Upper lobe of right lung (tissue), 1 donor: ENCODE data around the gene CDH4. TPM values are rescaled to one million over a fixed set of nuclear protein-coding genes. Genes with fewer than 3 reads are reported as not detected.

Experiments
- ATAC-seq: fragments of 200-7000 bp; cut with Tn5 transposase; one replicate; pipeline ENCODE4 v1.9.1; 2020; ENCODE audit warnings: mild to moderate bottlenecking, moderate library complexity
- DNase-seq: peaks from one replicate; pipeline ENCODE4 v3.0.0-alpha.2; 2020
- H3K27ac ChIP-seq: fragments of 200-600 bp; one replicate; pipeline ENCODE4 v1.8.0; 2022
- H3K27me3 ChIP-seq: fragments of 200-600 bp; one replicate; pipeline ENCODE4 v1.8.0; 2022; ENCODE audit warnings: mild to moderate bottlenecking
- H3K36me3 ChIP-seq: fragments of 200-600 bp; one replicate; pipeline ENCODE4 v1.8.0; 2022
- H3K4me1 ChIP-seq: fragments of 200-600 bp; one replicate; pipeline ENCODE4 v1.8.0; 2022
- H3K4me3 ChIP-seq: fragments of 200-600 bp; one replicate; pipeline ENCODE4 v1.8.0; 2022; ENCODE audit warnings: mild to moderate bottlenecking
- H3K9me3 ChIP-seq: fragments of 200-600 bp; one replicate; pipeline ENCODE4 v1.8.0; 2022
- CTCF ChIP-seq: fragments of 200-600 bp; IDR thresholded peaks from one replicate; pipeline ENCODE4 v1.8.0; 2022; ENCODE audit warnings: antibody characterized with exemption
- intact Hi-C: fragments of 100-400 bp; cut with DNase I; formaldehyde crosslinking; loops from one replicate; pipeline ENCODE4 v1.11.0; 2022
- total RNA-seq: library from RNA; stranded (reverse); fragmentation: NEBNext Ultra II Directional; extraction: Animal tissue kit (Norgen Biotek cat#: 25700); gene quantifications from one replicate; pipeline ENCODE4 v1.2.1, GENCODE V29; 2021
- donor health status: DM: no; HTN: yes; CAD: no; lungs with severe emphysema.

The CDH4 gene
- total RNA-seq, 1 donor from 2014 or later, result 0.23 TPM

- H3K4me1 ChIP-seq, result no peaks in the 10 kb centered on the region
- intact Hi-C loops, result no loop called here
- no peaks in the 10 kb centered on the region for H3K9me3 ChIP-seq
- H3K4me3 ChIP-seq, result no peak overlapping the region
- no peak for TF ChIP-seq CTCF
- DNase-seq (no peak), ATAC-seq (no peak)
- H3K27me3 ChIP-seq, result peaks cover 11% of the 10 kb centered on the region
- H3K27ac ChIP-seq, result no peak overlapping the region
- H3K36me3 ChIP-seq, result no peaks in the 10 kb centered on the region
These were observed 580.1 kb downstream of the CDH4 start for GRCh38 chr20:61832181-61832580.

- Histone ChIP-seq H3K4me3 (no peak overlapping the region), H3K36me3 (no peaks in the 10 kb centered on the region), H3K4me1 (no peaks in the 10 kb centered on the region), H3K9me3 (no peaks in the 10 kb centered on the region), H3K27ac (no peak overlapping the region), H3K27me3 (peaks cover 16% of the 10 kb centered on the region)
- ATAC-seq, result no peak
- intact Hi-C loops, result no loop called here
- TF ChIP-seq CTCF, result no peak
- DNase-seq, result no peak
These were observed 581.9 kb downstream of the CDH4 start for GRCh38 chr20:61833807-61834610.

GRCh38 chr20:61835301-61835700 lies 583.2 kb downstream of the CDH4 start:
- H3K4me1 ChIP-seq, result no peaks in the 10 kb centered on the region
- no peaks in the 10 kb centered on the region for H3K9me3 ChIP-seq
- H3K27me3 ChIP-seq, result peaks cover 16% of the 10 kb centered on the region
- ATAC-seq, result no peak
- intact Hi-C loops, result no loop called here
- H3K27ac ChIP-seq, result no peak overlapping the region
- H3K4me3 ChIP-seq, result no peak overlapping the region
- DNase-seq, result no peak
- no peaks in the 10 kb centered on the region for H3K36me3 ChIP-seq
- TF ChIP-seq CTCF, result no peak

GRCh38 chr20:61835791-61836350 lies 583.8 kb downstream of the CDH4 start:
- intact Hi-C loops, result no loop called here
- Histone ChIP-seq H3K4me3 (no peak overlapping the region), H3K4me1 (no peaks in the 10 kb centered on the region), H3K36me3 (no peaks in the 10 kb centered on the region), H3K9me3 (no peaks in the 10 kb centered on the region), H3K27ac (no peak overlapping the region), H3K27me3 (peaks cover 16% of the 10 kb centered on the region)
- TF ChIP-seq CTCF, result no peak
- DNase-seq (no peak), ATAC-seq (peak; percentile 7)

GRCh38 chr20:61837200-61837599 lies 585.1 kb downstream of the CDH4 start:
- DNase-seq, result no peak
- ATAC-seq, result no peak
- Histone ChIP-seq H3K36me3 (no peaks in the 10 kb centered on the region), H3K4me3 (no peak overlapping the region), H3K4me1 (no peaks in the 10 kb centered on the region), H3K27ac (no peak overlapping the region), H3K27me3 (peaks cover 7% of the 10 kb centered on the region), H3K9me3 (no peaks in the 10 kb centered on the region)
- no peak for TF ChIP-seq CTCF
- intact Hi-C loops, result no loop called here
